Measurements from ENCODE around the gene EGR4.
"Not testable (repeated sequence)": the region's sequence is repeated elsewhere in the genome, so short reads cannot be mapped to it uniquely, and the experiment has no call there.

EGR4 gene

DNA sequence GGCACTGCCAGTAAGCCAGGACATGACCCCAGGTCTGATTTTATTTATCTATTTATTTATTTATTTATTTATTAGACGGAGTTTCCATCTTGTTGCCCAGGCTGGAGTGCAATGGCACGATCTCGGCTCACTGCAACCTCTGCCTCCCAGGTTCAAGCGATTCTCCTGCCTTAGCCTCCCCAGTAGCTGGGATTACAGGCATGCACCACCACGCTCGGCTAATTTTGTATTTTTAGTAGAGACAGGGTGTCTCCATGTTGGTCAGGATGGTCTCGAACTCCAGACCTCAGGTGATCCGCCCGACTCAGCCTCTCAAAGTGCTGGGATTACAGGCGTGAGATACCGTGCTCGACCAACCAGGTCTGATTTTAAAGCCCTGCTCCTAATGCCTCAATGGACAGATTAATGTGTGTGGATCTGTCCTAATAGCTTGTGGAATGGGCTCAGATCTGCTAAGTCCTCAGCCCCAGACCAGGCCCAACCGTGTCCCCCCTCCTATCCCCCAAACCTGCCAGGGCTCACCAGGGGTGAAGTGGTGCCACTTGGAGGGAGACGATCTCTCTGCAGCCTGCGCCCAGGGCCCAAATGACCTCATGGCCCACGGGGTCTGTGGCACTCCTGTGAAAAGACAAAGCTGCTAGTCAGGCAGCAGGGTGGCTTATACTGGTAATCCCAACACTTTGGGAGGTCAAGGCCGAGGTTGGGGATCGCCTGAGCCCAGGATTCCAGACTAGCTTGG, 30.5 kb downstream of the EGR4 start:
- DNase-seq: not testable (repeated sequence)

DNA sequence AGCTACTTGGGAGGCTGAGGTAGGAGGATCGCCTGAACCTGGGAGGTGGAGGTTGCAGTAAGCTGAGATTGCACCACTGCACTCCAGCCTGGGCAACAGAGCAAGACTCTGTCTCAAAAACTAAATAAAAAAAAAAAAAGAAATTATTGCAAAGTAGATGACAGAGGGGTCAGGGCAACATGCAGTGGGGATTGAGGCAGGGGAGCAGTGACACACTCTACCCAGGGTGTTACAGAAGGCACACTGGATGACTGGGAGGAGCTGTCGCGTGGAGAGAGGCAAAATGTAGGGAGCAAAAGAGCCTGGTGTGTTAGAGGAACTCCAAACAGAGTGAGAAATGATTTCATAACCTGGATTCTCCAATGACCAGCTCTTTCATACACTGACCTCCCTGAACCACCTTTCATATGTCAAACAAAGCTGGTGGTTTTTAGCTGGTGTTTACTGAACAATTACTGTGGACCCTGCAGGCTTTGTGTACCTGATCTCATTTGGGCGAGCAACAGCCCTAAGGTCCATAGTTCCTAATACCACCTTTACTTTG, 31.2 kb downstream of the EGR4 start:
- DNase-seq: no peak

GRCh38 chr2:73260338-73260984, 32.9 kb downstream of the EGR4 start:
- no peak for DNase-seq

GRCh38 chr2:73259704-73260337, 33.5 kb downstream of the EGR4 start:
- no peak for DNase-seq

GRCh38 chr2:73259276-73259675, 34.1 kb downstream of the EGR4 start:
- DNase-seq: no peak

DNA sequence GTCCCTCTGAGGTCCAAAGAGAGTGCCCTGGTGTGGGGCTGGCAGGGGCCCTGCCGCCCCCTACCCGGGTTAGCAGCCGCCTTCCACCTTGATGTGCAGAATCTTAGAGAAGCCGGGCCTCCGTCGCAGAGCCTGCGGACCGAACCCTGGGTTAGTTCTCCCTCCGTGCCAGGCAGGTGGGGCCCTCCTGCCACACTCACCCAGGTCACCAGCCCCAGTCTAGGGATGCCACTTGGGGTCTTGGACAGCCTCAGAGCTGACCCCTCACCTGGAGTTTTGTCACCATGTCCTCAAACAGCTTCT, 34.5 kb downstream of the EGR4 start:
- DNase-seq: no peak

DNA sequence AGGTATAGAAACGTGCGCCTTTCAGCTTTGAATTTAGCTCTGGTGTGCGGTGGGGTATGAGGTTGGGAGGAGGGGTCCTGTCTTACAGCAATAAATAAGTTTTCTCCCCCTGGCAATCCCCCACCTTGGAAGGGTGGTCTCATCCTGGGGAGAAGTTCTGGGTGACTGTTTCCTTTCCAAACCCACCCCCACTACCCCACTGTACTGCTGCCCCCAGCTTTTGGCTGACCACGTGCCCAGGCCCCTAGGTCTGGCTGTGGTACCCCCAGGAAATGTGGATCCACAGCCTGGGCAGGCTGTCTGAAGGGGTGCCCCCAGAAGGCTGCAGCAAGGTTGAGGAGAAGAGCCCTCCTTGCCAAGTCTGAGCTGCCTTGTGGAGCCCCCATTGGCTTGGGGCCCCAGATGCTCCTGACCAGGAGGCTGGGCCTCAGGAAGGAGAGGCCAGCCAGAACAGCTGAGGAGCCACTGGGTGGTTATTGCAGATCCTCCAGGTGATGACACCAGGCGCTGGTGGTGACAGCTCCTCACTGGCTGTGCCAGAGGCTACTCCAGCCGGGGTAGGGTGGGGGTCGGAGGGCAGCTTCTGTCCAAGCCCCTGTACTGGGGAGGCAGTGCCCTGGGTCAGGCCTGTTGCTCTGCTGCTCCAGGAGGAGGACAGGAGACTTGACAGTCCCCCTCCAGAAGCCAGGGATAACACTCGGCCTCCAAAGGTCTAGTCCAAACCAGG, 35.0 kb downstream of the EGR4 start:
- DNase-seq: no peak

DNA sequence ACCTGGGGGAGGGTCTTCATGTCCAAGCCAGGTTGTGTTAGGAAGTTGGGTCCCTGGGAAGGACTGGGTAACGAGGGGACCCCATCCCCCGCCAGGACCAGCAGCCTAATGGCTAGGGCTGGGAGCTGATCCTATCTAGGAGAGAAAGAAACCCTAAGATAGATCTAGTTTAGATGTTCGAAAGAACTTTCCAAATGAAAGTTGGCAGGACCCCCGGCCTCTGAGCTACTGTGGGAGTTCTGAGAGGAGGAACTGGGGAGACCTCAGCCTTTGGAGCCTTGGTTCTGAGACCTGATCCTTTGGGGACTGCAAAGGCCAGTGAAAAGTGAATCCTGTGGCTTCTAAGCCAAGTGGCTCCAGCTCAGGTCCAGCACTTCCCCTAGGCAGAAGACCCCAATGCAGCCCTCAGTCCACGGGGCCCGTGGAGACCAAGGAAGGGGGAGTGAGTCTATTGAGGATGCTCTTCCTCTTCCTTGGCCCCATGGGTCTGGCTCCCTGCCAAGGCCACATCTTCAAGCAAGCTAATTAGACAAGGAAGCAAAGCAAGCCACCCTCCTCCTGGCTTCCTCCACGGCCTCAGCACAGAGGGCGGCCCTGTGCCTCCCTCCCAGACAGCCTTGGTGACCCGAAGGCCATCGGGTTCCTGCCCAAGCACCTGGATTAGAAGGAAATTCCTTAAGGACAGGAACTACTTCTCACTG, 35.8 kb downstream of the EGR4 start:
- no peak for DNase-seq

DNA sequence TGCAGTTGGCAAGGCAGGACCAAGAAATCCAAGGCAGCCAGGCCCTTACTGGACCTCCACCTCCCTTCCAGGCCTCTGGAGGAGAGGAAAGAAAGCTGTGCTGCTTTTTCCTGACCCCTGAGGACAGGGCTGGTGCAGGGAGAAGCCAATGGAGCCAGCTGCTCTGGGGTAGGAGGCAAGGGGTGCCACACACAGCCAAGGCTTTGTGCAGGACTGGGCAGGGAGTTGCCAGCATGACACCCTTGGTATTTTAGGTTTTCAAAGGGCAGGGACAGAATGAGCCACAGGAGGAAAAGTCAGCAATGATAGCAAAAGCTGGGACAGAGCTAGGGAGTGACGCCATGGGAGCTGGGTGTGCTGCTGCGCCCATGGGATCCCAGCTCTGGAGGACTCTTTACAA, 36.3 kb downstream of the EGR4 start:
- DNase-seq: no peak

DNA sequence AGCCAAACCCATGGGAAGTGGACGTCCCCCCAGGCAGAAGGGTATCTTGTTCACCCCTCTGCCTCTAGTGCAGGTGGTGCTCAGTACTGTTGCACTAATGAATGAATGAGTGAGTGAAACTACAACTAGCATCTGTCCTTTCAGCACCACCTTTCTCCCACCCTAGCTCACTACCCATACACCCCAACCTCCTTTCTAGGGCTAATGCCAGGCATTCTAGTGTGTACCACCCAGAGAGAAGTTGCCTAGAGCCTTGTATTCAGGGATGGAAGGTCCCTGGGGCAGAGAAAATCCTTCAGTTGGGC, 36.8 kb downstream of the EGR4 start:
- DNase-seq: no peak

GRCh38 chr2:73255907-73256617, 37.3 kb downstream of the EGR4 start:
- no peak for DNase-seq

DNA sequence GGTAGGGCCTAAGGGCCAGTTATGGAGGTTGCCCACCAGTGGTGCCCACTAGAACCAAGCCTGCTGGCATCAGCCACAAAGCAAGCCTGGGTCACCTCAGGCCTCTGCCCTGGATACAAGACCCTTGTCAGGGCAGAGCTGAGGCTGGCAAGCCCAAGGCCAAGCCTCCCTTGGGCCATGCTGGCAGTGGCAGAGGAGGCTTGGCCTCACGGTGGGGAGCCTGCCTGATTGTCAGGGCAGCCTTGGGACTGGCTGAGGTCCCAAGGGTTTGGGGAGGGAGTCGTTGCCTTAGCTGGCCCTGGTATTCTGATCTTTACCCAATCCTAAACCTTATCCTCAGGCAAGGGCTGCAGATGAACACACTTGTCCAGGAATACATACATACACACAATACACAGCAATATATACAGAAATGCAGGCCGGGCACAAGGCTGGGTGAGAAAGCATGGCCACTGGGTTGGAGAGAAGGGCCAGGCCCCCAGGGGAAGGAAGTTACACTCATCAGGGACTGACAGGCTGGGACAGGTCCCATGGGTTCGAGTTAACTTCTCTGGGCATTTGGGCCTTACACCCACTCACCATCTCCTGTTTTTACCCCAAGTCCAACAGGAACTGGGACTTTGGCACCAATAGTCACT, 38.2 kb downstream of the EGR4 start:
- DNase-seq: no peak

GRCh38 chr2:73254343-73255006, 38.9 kb downstream of the EGR4 start:
- no peak for DNase-seq

DNA sequence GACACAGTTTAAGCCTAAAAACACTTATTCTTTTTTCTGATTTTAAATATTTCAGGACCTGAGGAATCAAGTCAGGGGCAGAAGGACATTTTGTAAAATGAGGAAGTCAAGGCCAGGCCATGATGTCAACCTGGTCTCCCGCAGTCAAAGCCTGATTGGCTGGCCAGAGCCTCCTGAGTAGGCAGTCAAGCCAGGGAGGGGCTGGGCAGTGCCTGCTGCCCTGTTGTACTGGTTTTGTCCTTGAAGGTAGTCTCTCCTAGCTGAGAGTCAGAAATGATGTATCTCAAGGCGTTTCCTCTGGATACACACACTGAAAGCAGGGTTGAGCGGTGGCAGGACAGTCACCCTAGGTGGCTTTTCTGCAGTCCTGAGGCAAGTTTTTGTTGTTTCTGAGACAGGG, 39.4 kb downstream of the EGR4 start:
- DNase-seq: no peak

DNA sequence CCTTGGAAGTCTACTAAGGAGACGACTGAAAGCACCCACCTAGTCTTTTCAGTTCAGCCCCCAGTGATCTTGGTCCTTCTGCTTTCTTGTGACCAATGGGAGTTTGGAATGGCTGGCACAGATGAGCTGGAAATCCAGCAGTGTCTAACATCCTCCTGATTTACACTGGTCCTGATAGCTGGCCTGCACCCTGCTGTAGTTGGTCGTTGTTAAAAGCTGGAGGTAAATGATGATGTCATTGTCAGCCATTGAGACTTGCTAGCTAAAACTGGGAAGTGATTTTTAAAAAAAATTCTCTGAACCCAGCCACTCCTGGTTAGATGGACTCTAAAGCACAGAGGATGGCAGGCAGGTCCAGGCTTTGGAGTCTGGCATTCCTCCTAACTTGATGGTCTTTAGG, 39.9 kb downstream of the EGR4 start:
- DNase-seq: no peak

DNA sequence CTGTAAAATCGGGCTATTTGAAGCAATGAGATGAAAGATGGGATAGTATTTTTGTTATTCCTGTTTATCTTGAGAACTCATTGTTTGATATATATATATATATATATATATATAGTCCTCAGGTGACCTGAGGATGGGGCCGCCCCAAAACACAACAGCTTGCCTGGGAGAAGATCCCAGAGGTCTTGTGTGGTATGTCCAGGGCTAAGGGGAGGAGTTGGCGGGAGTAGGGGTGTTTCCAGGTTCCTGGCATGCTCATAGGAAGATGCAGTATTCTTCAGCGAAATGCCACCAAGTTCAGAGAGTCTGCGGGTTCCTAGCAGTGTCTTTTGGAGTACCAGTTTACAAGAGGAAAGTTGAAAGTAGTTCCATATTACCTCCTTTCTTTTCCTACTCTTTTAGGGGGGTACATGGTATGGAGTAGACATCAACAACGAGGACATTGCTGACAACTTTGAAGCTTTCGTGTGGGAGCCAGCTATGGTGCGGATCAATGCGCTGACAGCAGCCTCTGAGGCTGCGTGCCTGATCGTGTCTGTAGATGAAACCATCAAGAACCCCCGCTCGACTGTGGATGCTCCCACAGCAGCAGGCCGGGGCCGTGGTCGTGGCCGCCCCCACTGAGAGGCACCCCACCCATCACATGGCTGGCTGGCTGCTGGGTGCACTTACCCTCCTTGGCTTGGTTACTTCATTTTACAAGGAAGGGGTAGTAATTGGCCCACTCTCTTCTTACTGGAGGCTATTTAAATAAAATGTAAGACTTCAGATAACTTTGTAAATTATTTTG, 40.9 kb downstream of the EGR4 start:
- no peak for DNase-seq

GRCh38 chr2:73250872-73251846, 42.2 kb downstream of the EGR4 start:
- DNase-seq: no peak

GRCh38 chr2:73249636-73250035, 43.7 kb downstream of the EGR4 start:
- no peak for DNase-seq

- no peak for DNase-seq
These were observed 46.5 kb downstream of the EGR4 start for GRCh38 chr2:73246850-73247249.
